CD8-positive, alpha-beta memory T cell (primary cell): Measurements from ENCODE around the gene EPS8. TPM values are rescaled to one million over a fixed set of nuclear protein-coding genes. Genes with fewer than 3 reads are reported as not detected.

ENCODE experiments used
- CTCF ChIA-PET: fragments of 350-600 bp; sonication (Branson Sonifier 250); formaldehyde crosslinking; loops from one replicate; lab custom pipeline; 2021; ENCODE audit warnings: antibody characterized with exemption; lab: Charles Lee
- POLR2A ChIA-PET: fragments of 350-600 bp; sonication (Branson Sonifier 250); formaldehyde crosslinking; loops from one replicate; lab custom pipeline; 2021; ENCODE audit warnings: antibody characterized with exemption; lab: Charles Lee
- DNase-seq, 5 donors: peaks; one replicate each; pipeline versions ENCODE4 v3.0.0 to v3.0.0-alpha.2; 2020 to 2022; ENCODE audit warnings: mixed read lengths in 1 of 5
- H3K27ac ChIP-seq: one replicate; pipeline ENCODE4 v1.7.0; 2013; ENCODE audit warnings: low read depth, mild to moderate bottlenecking, low read length, moderate library complexity
- H3K27me3 ChIP-seq: 2 replicates; pipeline ENCODE4 v1.7.0; 2013; ENCODE audit warnings: low read length, mild to moderate bottlenecking; ENCODE audit not compliant: insufficient read depth, poor library complexity, severe bottlenecking
- H3K36me3 ChIP-seq: 2 replicates; pipeline ENCODE4 v1.7.0; 2013; ENCODE audit warnings: mild to moderate bottlenecking, low read length, moderate library complexity; ENCODE audit not compliant: insufficient read depth
- H3K4me1 ChIP-seq: 2 replicates; pipeline ENCODE4 v1.7.0; 2013; ENCODE audit warnings: mild to moderate bottlenecking, low read length, moderate library complexity; ENCODE audit not compliant: insufficient read depth
- H3K4me3 ChIP-seq: 2 replicates; pipeline ENCODE4 v1.7.0; 2013; ENCODE audit warnings: mild to moderate bottlenecking, low read length
- H3K9me3 ChIP-seq: 2 replicates; pipeline ENCODE4 v1.7.0; 2013; ENCODE audit warnings: mild to moderate bottlenecking, low read length
- H3K27ac Mint-ChIP-seq, 8 donors: one replicate each; pipeline ENCODE4 v1.8.0; 2020 to 2021; ENCODE audit warnings: mixed read lengths in 8 of 8, mild to moderate bottlenecking in 6 of 8, inconsistent platforms in 3 of 8, moderate library complexity in 3 of 8
- H3K27me3 Mint-ChIP-seq, 2 donors: one replicate each; pipeline ENCODE4 v1.8.0; 2020 to 2021; ENCODE audit warnings: mixed read lengths in 2 of 2, mild to moderate bottlenecking in 1 of 2, moderate library complexity in 1 of 2
- H3K36me3 Mint-ChIP-seq, 3 donors: one replicate each; pipeline ENCODE4 v1.8.0; 2020 to 2021; ENCODE audit warnings: mixed read lengths in 3 of 3, inconsistent platforms in 1 of 3, mild to moderate bottlenecking in 1 of 3
- H3K4me1 Mint-ChIP-seq, 3 donors: one replicate each; pipeline ENCODE4 v1.8.0; 2020 to 2021; ENCODE audit warnings: mixed read lengths in 3 of 3, inconsistent platforms in 1 of 3, mild to moderate bottlenecking in 1 of 3
- H3K4me3 Mint-ChIP-seq, 7 donors: one replicate each; pipeline ENCODE4 v1.8.0; 2020 to 2021; ENCODE audit warnings: mixed read lengths in 7 of 7, mild to moderate bottlenecking in 6 of 7, moderate library complexity in 4 of 7, inconsistent platforms in 2 of 7
- H3K9me3 Mint-ChIP-seq, 5 donors: one replicate each; pipeline ENCODE4 v1.8.0; 2020 to 2022; ENCODE audit warnings: mixed read lengths in 5 of 5, mild to moderate bottlenecking in 3 of 5, moderate library complexity in 2 of 5, inconsistent platforms in 1 of 5
- polyA plus RNA-seq: library from polyadenylated mRNA; unstranded; fragments of 300-500 nt; fragmentation: Illumina TruSeq; gene quantifications from one replicate; pipeline ENCODE4 v1.2.3, GENCODE V29; 2021
- total RNA-seq, 2 experiments: library from RNA; stranded (reverse); gene quantifications; one replicate each; pipeline ENCODE4 v1.2.3, GENCODE V29; 2021

EPS8 gene
- total and polyA plus RNA-seq, 3 experiments from 2014 or later, result 0.92 to 2.3 (median 1.1) TPM

DNA sequence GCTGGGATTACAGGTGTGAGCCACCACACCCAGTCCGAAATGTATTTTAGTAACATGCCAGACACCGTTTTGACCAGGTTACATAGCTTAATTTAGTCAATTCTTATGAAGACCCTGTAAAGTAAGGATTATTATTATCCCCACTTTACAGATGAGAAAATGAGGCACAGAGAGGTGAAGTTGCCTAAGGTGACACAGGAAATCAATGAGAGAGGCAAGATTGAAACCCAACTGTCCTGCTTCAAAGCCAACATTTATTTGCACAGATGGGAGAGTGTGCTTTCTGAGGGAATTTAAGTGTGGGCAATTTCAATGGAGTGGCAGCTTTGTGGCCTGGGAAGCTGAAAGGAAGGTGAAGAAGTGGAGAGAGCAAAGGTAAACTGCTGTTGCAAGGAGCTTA, 19.1 kb upstream of the EPS8 start:
- POLR2A ChIA-PET, result no interaction called here
- H3K27ac ChIP-seq, result no peak overlapping the region
- DNase-seq, result no peak
- H3K4me1 Mint-ChIP-seq, result no peaks in the 10 kb centered on the region
- H3K9me3 Mint-ChIP-seq, result no peaks in the 10 kb centered on the region
- no peak overlapping the region for H3K4me3 ChIP-seq
- CTCF ChIA-PET, result no interaction called here
- no peaks in the 10 kb centered on the region for H3K27me3 ChIP-seq
- H3K4me1 ChIP-seq, result no peaks in the 10 kb centered on the region
- no peak overlapping the region for H3K4me3 Mint-ChIP-seq
- no peaks in the 10 kb centered on the region for H3K9me3 ChIP-seq
- H3K36me3 ChIP-seq, result no peaks in the 10 kb centered on the region
- peaks cover 3 to 22% of the 10 kb centered on the region in 2 donors for H3K27me3 Mint-ChIP-seq
- no peak overlapping the region for H3K27ac Mint-ChIP-seq
- H3K36me3 Mint-ChIP-seq, result no peaks in the 10 kb centered on the region

DNA sequence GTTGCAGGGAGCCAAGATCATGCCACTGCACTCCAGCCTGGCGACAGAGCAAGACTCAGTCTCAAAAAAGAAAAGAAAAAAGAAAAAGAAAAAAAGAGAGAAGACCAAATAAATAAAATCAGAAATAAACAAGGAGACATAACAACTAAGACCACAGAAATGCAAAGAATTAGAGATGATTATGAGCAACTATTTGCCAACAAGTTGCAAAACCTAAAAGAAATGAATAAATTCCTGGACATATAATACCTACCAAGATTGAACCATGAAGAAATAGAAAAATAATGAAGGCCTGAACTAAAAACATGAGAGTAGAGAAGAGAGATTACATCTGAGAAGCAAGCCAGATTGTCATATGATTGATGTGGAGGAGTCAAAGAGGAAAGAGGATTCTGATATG, 17.6 kb upstream of the EPS8 start:
- CTCF ChIA-PET, result no interaction called here
- POLR2A ChIA-PET, result no interaction called here
- peaks cover 5 to 16% of the 10 kb centered on the region in 2 donors for H3K27me3 Mint-ChIP-seq

DNA sequence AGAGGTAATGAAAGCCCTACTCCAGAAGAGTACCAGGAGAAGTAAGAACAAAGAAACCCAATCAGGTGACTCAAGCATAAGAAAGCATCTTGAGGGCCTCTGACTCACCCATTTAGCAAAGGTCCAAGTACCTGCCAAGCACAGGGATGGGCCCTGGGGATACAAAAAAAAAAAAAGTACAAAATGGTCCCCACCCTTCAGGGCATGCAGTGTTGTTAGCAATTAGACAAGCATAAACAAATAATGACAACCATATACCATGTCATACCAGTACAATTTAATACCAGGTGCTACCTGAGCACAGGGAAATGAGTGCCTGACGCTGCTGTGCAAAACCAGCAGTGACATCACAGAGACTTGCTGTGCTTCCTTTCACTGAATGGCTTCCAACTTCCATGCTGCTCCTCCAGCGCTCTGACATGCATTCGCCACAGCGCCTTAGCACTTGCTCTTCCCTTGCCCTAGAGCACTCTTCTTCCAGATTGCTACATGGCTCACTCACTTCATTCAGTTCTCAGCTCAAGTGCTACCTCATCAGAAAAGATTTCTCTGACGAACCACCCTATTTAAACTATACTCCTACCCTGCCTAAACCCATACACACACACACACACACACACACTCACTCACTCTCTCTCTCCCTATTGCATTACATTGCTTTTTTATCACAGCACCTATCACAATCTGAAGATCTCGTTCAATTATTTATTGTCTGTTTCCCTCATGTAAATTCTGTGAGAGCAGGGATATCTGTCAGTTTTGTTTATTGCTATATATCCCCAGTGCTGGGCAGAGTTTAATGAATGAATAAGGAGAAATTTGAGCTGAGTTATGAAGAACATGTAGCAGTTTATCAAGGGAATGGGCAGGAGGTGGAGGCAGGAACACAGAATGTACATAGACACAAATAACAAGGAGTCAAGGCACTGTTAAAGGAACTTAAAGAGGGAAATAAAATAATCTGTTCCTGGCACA, 12.9 kb upstream of the EPS8 start:
- DNase-seq, result no peak
- Histone ChIP-seq H3K9me3 (no peaks in the 10 kb centered on the region), H3K27ac (no peak overlapping the region), H3K36me3 (no peaks in the 10 kb centered on the region), H3K27me3 (no peaks in the 10 kb centered on the region), H3K4me1 (no peaks in the 10 kb centered on the region), H3K4me3 (no peak overlapping the region)
- Mint-ChIP-seq H3K27me3 (peaks cover 12 to 30% of the 10 kb centered on the region in 2 donors), H3K9me3 (no peaks in the 10 kb centered on the region), H3K4me1 (no peaks in the 10 kb centered on the region), H3K4me3 (no peak overlapping the region), H3K36me3 (no peaks in the 10 kb centered on the region), H3K27ac (no peak overlapping the region)
- CTCF ChIA-PET, result no interaction called here
- POLR2A ChIA-PET, result no interaction called here

More for the DNA sequence above, 17.6 kb upstream of the EPS8 start:
- no peaks in the 10 kb centered on the region for H3K36me3 ChIP-seq
- no peak overlapping the region for H3K27ac ChIP-seq
- Mint-ChIP-seq H3K27ac (no peak overlapping the region), H3K36me3 (no peaks in the 10 kb centered on the region), H3K9me3 (no peaks in the 10 kb centered on the region), H3K4me1 (no peaks in the 10 kb centered on the region), H3K4me3 (no peak overlapping the region)
- no peak for DNase-seq
- H3K4me3 ChIP-seq, result no peak overlapping the region
- H3K9me3 ChIP-seq, result no peaks in the 10 kb centered on the region
- H3K4me1 ChIP-seq, result no peaks in the 10 kb centered on the region
- no peaks in the 10 kb centered on the region for H3K27me3 ChIP-seq

DNA sequence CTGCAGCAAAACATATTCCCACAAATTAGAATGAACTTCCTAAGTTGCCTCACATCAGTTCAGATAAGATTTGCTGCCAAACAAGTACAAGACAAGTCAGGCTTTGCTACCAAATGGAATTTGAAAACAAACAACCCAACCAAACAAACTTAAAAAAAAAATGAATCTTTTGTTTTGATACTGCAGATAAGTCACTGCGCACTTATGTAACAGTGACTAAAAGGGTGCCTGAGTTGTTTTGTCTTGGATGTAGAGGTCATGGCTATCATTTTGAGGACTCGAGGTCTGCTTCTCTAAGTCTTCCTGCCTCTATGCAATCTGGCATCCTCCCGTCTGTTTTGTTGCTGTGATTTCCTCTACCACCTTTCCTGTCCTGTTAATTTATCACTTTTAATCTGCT, 11.1 kb upstream of the EPS8 start:
- no peak overlapping the region for H3K4me3 Mint-ChIP-seq
- H3K4me1 Mint-ChIP-seq, result no peaks in the 10 kb centered on the region
- H3K27ac Mint-ChIP-seq, result no peak overlapping the region

DNA sequence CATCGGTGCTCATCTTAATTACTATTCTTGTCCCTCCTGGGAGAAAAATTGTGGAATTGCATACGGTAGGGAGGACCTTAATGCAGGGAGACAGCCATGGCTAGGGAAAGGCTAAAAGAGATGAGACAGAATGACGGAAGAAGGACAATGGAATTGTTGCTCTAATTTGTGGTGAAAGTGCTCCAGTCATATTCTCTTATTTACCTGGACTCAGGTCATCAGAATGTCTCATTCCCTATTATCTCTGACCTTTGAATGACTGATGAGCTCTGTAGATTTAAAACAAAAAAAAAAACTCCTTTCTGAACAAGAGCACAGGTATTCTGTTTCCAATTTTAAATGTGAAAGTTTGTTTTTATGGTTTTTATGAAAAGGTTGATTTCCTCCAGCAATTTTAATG, 8.6 kb upstream of the EPS8 start:
- Histone ChIP-seq H3K27ac (no peak overlapping the region), H3K4me3 (no peak overlapping the region), H3K36me3 (no peaks in the 10 kb centered on the region), H3K9me3 (no peaks in the 10 kb centered on the region), H3K4me1 (no peaks in the 10 kb centered on the region), H3K27me3 (no peaks in the 10 kb centered on the region)
- Mint-ChIP-seq H3K9me3 (no peaks in the 10 kb centered on the region), H3K4me3 (no peak overlapping the region), H3K4me1 (no peaks in the 10 kb centered on the region), H3K36me3 (no peaks in the 10 kb centered on the region), H3K27ac (no peak overlapping the region), H3K27me3 (peaks cover 17 to 42% of the 10 kb centered on the region in 2 donors)
- ChIA-PET CTCF (interaction anchor here (1.0 kb wide), 1 partner anchor 9 kb away, joined by 3 read pairs; the partner anchor contains the start of gene EPS8), POLR2A (no interaction called here)
- no peak for DNase-seq

More for the DNA sequence above, 11.1 kb upstream of the EPS8 start:
- no peak overlapping the region for H3K4me3 ChIP-seq
- Mint-ChIP-seq H3K9me3 (no peaks in the 10 kb centered on the region), H3K36me3 (no peaks in the 10 kb centered on the region), H3K27me3 (peaks cover 15 to 34% of the 10 kb centered on the region in 2 donors)
- no peak overlapping the region for H3K27ac ChIP-seq
- DNase-seq, result no peak
- H3K4me1 ChIP-seq, result no peaks in the 10 kb centered on the region
- no peaks in the 10 kb centered on the region for H3K9me3 ChIP-seq
- H3K36me3 ChIP-seq, result no peaks in the 10 kb centered on the region
- POLR2A ChIA-PET, result no interaction called here
- CTCF ChIA-PET, result no interaction called here
- H3K27me3 ChIP-seq, result no peaks in the 10 kb centered on the region

DNA sequence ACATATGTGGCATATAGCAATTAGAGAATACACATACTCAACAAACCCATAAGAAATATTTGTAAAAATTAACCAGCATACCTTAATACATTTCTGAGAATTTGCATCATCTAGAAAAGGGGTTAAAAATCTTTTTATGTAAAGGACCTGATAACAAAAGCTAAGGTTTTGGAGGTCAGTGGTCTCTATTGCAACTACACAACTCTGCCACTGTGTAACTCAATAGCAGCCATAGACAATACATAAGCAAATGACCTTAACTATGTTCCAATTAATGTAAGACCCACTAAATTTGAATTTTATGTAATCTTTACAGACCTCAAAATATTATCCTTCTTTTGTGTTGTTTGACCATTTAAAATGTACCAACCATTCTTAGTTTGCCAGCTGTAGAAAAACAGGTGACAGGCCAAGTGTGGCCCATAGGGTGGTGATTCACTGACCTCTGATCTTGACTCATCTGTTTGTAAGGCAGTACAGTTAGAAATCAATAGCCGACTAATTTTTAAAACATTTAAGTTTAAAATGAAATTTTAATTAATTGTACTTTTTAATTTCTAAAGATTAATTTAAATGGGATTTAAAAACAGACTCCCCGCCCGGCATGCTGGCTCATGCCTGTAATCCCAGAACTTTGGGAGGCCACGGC, 7.4 kb upstream of the EPS8 start:
- no peak for DNase-seq
- POLR2A ChIA-PET, result no interaction called here
- CTCF ChIA-PET, result interaction anchor here (1.1 kb wide), 1 partner anchor 8 kb away, joined by 3 read pairs; no protein-coding TSS in a partner anchor
- H3K9me3 ChIP-seq, result no peaks in the 10 kb centered on the region
- H3K27ac Mint-ChIP-seq, result no peak overlapping the region
- H3K36me3 Mint-ChIP-seq, result no peaks in the 10 kb centered on the region
- no peak overlapping the region for H3K27ac ChIP-seq
- no peaks in the 10 kb centered on the region for H3K9me3 Mint-ChIP-seq
- H3K4me3 Mint-ChIP-seq, result no peak overlapping the region
- no peak overlapping the region for H3K4me3 ChIP-seq
- H3K36me3 ChIP-seq, result no peaks in the 10 kb centered on the region
- H3K4me1 ChIP-seq, result no peaks in the 10 kb centered on the region
- H3K4me1 Mint-ChIP-seq, result no peaks in the 10 kb centered on the region
- peaks cover 23 to 52% of the 10 kb centered on the region in 2 donors for H3K27me3 Mint-ChIP-seq
- no peaks in the 10 kb centered on the region for H3K27me3 ChIP-seq

DNA sequence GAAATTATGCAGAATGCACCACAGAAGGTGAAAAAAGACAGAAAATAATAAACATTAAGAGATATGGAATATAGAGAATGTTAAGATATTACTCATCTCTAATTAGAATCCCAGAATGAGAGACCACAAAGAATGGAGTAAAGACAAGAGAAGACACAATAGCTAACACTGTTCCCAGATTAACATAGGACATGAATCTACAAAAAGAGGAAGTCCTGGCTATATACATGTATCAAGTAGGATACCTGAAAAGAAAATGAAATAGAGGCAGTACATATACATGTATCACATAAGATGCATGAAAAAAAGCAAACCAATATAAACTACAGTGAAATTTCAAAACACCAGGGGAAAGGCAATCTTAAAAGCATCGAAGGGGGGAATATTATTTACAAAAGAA, 5.6 kb upstream of the EPS8 start:
- ChIA-PET CTCF (no interaction called here), POLR2A (no interaction called here)
- no peak overlapping the region for H3K27ac ChIP-seq
- H3K4me1 ChIP-seq, result no peaks in the 10 kb centered on the region
- H3K4me1 Mint-ChIP-seq, result peaks cover 4 to 5% (median 5%) of the 10 kb centered on the region in 3 donors
- H3K27me3 ChIP-seq, result no peaks in the 10 kb centered on the region
- no peak for DNase-seq
- H3K4me3 ChIP-seq, result no peak overlapping the region
- H3K36me3 ChIP-seq, result no peaks in the 10 kb centered on the region
- H3K27ac Mint-ChIP-seq, result peak overlapping the region in 1 of 8 donors; percentile 15
- H3K4me3 Mint-ChIP-seq, result no peak overlapping the region
- no peaks in the 10 kb centered on the region for H3K9me3 ChIP-seq
- H3K36me3 Mint-ChIP-seq, result peaks cover 0 to under 1% (median 0%) of the 10 kb centered on the region in 3 donors
- no peaks in the 10 kb centered on the region for H3K9me3 Mint-ChIP-seq
- peaks cover 26 to 51% of the 10 kb centered on the region in 2 donors for H3K27me3 Mint-ChIP-seq

DNA sequence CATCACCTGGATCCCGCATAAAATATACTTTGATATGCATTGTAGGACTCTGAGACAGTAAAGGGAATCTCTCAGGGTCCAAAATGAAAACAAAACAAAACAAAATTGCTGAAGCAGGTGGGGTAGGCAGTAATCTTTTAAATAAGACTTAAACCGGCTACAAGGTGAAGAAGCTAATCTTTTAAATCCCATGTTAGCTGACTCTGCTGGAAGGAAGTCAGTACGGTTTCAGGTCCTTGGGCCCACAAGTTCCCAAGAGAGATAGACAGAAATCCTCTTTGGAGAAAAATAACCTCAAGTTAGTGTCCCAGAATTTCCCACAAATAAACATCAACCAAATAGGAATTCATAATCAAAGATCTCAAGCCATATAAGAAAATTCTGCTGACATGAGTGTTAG, 5.0 kb upstream of the EPS8 start:
- Mint-ChIP-seq H3K9me3 (no peaks in the 10 kb centered on the region), H3K4me3 (no peak overlapping the region), H3K4me1 (peaks cover 7% of the 10 kb centered on the region in 3 donors), H3K27ac (no peak overlapping the region), H3K36me3 (peaks cover 0 to 2% (median 0%) of the 10 kb centered on the region in 3 donors), H3K27me3 (peaks cover 28 to 52% of the 10 kb centered on the region in 2 donors)
- POLR2A ChIA-PET, result no interaction called here
- no peak overlapping the region for H3K27ac ChIP-seq
- CTCF ChIA-PET, result no interaction called here
- H3K9me3 ChIP-seq, result no peaks in the 10 kb centered on the region
- H3K4me3 ChIP-seq, result no peak overlapping the region
- no peak for DNase-seq
- H3K36me3 ChIP-seq, result no peaks in the 10 kb centered on the region
- no peaks in the 10 kb centered on the region for H3K27me3 ChIP-seq
- no peaks in the 10 kb centered on the region for H3K4me1 ChIP-seq
